Hindlimb muscle (tissue), 1 donor: ENCODE data around the gene C2CD3. TPM values are rescaled to one million over a fixed set of nuclear protein-coding genes. Genes with fewer than 3 reads are reported as not detected.
"Not testable (repeated sequence)": the region's sequence is repeated elsewhere in the genome, so short reads cannot be mapped to it uniquely, and the experiment has no call there.

Source experiments
- DNase-seq: peaks from one replicate; pipeline ENCODE4 v3.0.0-alpha.2; 2013
- polyA plus RNA-seq: library from polyadenylated mRNA; unstranded; fragments of 120-200 nt; gene quantifications from one replicate; pipeline ENCODE4 v1.2.1, GENCODE V29; 2013; ENCODE audit not compliant: insufficient read length

The C2CD3 gene
- polyA plus RNA-seq, 1 donor: 25.4 TPM

- DNase-seq: no peak
Measured at GRCh38 chr11:74004046-74004695, 166.6 kb downstream of the C2CD3 start.

- no peak for DNase-seq
Measured at GRCh38 chr11:74002832-74003231, 168.0 kb downstream of the C2CD3 start.

- no peak for DNase-seq
Measured at GRCh38 chr11:74001822-74002286, 168.9 kb downstream of the C2CD3 start.

- no peak for DNase-seq
Measured at GRCh38 chr11:74000307-74001133, 170.3 kb downstream of the C2CD3 start.

- DNase-seq: no peak
Measured at GRCh38 chr11:73999581-74000306, 171.1 kb downstream of the C2CD3 start.

- DNase-seq: no peak
Measured at GRCh38 chr11:73998846-73999575, 171.8 kb downstream of the C2CD3 start.

- DNase-seq: no peak
Measured at GRCh38 chr11:73997120-73997770, 173.6 kb downstream of the C2CD3 start.

GRCh38 chr11:73996161-73996747 lies 174.5 kb downstream of the C2CD3 start:
- no peak for DNase-seq

- no peak for DNase-seq
Measured at GRCh38 chr11:73995731-73996130, 175.1 kb downstream of the C2CD3 start.

- DNase-seq: no peak
Measured at GRCh38 chr11:73995247-73995646, 175.6 kb downstream of the C2CD3 start.

- no peak for DNase-seq
Measured at GRCh38 chr11:73991471-73992006, 179.3 kb downstream of the C2CD3 start.

GRCh38 chr11:73990730-73991129 lies 180.1 kb downstream of the C2CD3 start:
- DNase-seq: no peak

- no peak for DNase-seq
Measured at GRCh38 chr11:73989156-73989555, 181.6 kb downstream of the C2CD3 start.

- no peak for DNase-seq
Measured at GRCh38 chr11:73988227-73988626, 182.6 kb downstream of the C2CD3 start.

GRCh38 chr11:73985661-73986060 lies 185.1 kb downstream of the C2CD3 start:
- DNase-seq: not testable (repeated sequence)

GRCh38 chr11:73983741-73984538 lies 186.9 kb downstream of the C2CD3 start:
- DNase-seq: no peak

GRCh38 chr11:73982990-73983740 lies 187.6 kb downstream of the C2CD3 start:
- peak; percentile 87 for DNase-seq

- peak; percentile 70 for DNase-seq
Measured at GRCh38 chr11:73982595-73982989, 188.2 kb downstream of the C2CD3 start, which contains the start of gene UCP2. UCP2 (minus strand) TSS chr11:73982843; CDS start chr11:73978378, 4,465 bp downstream.

- DNase-seq: no peak
Measured at GRCh38 chr11:73981051-73981805, 189.6 kb downstream of the C2CD3 start.
